Measurements from ENCODE around the gene TBC1D32.
"Not testable (repeated sequence)": the region's sequence is repeated elsewhere in the genome, so short reads cannot be mapped to it uniquely, and the experiment has no call there.

The TBC1D32 gene

DNA sequence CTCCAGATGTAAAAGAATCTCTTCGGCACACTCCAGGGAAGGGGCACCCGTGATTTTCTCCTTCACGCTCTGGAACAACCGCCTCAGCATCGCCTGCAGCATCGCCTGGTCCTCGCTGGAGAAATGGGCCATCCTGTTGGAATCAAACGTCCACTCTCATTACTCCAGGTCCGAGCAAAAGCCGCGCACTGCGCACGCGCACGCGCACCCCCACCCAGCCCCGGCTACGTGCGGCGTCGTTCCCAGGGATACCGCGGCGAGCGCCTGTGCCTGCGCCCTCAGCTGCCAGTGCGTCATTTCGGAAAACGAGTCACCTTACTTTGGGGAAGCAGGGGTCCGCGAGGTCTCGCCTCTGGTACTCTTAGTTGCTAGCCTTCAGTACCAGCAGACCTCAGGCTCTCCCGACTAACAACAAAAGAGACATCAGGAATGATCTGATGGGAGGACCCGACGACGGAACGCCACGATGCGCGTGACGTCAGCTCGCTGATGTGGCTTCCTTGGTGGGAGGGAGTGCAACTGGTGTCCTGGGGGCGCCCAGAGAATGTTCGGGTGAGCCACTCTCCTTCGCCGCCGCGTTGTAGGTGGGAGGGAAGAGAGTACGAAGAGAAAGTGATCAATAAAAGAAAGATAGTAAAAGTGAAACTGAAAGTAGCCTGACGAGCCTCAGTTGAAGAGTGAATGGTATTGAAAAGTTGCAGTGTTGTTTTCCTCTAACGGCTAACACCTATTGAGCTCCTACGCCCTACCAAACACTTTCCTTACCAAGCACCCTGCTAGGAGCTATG is at the start of gene TBC1D32:
Gene TBC1D32, minus strand, starts transcription at position 182 of the 788 bp plus-strand sequence. Its CDS starts 50 bp downstream, at position 132.
- peak within 1 kb of the TSS; percentile 80 for H3K4me3 ChIP-seq (ENCODE audit: low read depth, low read length)
- no peak for TF ChIP-seq CTCF (conservative IDR thresholded peaks at IDR 0.05; ENCODE audit: low read depth, low read length)
- DNase-seq (ENCODE audit: low read depth): peak; percentile 94

DNA sequence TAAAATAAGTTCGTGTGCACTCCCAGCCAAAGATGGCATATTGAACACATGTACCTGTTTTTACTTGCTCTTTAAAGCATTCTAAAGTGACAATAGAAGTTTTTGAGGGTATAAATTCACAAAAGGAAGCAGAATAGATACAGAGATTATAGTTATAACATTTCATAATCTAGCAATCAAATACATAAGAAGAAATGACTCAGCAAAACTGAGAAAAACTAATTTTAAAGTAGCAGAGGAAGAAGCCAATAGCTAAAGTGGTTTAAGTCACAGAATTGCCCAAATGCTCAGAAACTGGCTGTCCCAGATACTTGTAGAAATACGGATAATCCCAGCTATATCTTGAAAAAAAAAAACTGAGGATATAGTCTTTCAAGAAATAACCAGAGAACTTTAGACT is 49.2 kb upstream of the TBC1D32 start:
- no peak overlapping the region for H3K4me3 ChIP-seq (ENCODE audit: low read depth, low read length)
- no peak for DNase-seq (ENCODE audit: low read depth)
- no peak for TF ChIP-seq CTCF (conservative IDR thresholded peaks at IDR 0.05; ENCODE audit: low read depth, low read length)

DNA sequence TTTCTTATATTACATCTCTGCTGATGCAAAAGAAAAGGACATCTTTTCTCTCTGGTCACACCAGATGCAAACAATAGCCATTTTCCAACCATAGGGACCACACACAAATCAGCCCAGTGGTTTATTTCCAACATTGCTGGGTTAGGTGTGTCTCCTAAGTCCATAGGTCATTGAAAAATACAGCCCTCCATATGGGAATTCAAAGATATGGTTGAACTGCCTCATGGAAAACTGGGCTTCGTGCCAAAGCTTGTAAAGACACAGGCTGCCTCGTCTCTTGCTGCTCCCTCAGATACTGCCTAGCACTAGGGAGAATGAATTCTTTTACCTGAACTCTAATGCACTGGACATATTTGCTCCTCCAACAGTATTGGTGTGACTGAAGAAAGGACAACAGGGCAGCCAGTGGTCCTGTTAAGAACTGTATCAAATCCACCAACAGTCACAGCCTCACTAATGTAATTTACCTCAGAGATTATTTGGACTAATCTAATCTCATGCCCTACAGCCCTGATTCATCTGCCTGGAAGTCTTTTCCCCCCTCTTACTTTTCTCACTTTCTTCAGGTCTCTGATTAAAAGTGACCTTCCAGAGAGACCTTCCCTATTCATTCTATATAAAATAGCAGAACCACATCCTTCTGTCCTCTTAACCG is 48.3 kb upstream of the TBC1D32 start:
- no peak overlapping the region for H3K4me3 ChIP-seq (ENCODE audit: low read depth, low read length)
- no peak for TF ChIP-seq CTCF (conservative IDR thresholded peaks at IDR 0.05; ENCODE audit: low read depth, low read length)
- DNase-seq (ENCODE audit: low read depth): peak; percentile 7

DNA sequence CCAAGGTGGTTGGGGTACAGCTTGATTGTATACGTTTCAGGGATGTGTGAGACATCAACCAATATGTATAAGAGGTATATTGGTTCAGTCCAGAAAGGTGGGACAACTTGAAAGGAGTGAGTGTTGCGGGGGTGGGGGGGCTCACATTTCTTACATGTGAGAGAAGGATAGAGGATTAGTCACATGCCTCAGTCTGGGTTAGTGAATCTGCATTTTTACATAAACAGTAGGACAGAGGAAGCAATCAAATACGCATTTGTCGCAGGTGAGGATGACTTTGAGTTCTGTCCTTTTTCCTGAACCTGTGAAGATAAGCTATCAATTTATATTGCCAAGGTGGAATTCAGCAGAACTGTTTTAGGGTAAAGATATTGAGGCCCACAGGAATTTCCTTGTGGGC is 42.1 kb upstream of the TBC1D32 start:
- TF ChIP-seq CTCF (conservative IDR thresholded peaks at IDR 0.05; ENCODE audit: low read depth, low read length): no peak
- no peak for DNase-seq (ENCODE audit: low read depth)
- H3K4me3 ChIP-seq (ENCODE audit: low read depth, low read length): no peak overlapping the region

- DNase-seq (ENCODE audit: low read depth); H3K4me3 ChIP-seq (ENCODE audit: low read depth, low read length): not testable (repeated sequence)
Observed at GRCh38 chr6:121374219-121374618, 39.9 kb upstream of the TBC1D32 start.

- DNase-seq (ENCODE audit: low read depth): no peak
- no peak for TF ChIP-seq CTCF (conservative IDR thresholded peaks at IDR 0.05; ENCODE audit: low read depth, low read length)
- H3K4me3 ChIP-seq (ENCODE audit: low read depth, low read length): no peak overlapping the region
Observed at GRCh38 chr6:121365536-121366521, 31.5 kb upstream of the TBC1D32 start.

DNA sequence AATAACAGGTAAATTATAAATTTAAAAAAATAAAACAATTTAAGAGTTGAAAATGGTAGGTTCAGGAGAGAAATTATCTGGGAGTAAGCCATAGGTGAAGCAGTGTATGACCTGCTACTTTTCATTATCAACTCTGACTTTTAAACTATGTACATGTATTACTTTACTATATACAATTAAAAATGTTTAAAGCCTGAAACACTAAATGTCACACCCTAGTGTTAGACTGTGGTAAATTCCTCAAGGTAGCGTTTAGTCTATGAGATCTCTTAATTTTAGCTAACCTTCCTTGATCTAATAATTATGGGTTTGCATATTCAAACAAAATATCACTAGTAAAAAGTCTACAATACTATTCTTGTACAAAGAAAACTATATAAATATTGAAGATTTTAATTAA is 22.3 kb upstream of the TBC1D32 start:
- no peak for TF ChIP-seq CTCF (conservative IDR thresholded peaks at IDR 0.05; ENCODE audit: low read depth, low read length)
- no peak overlapping the region for H3K4me3 ChIP-seq (ENCODE audit: low read depth, low read length)
- DNase-seq (ENCODE audit: low read depth): peak; percentile 19

Measured in choroid plexus epithelial cell (primary cell).